Measurements from ENCODE around the gene LRRC2. TPM values are rescaled to one million over a fixed set of nuclear protein-coding genes. Genes with fewer than 3 reads are reported as not detected.

The LRRC2 gene
- total RNA-seq, 1 experiment from 2014 or later, result 0.26 TPM

- POLR2A ChIA-PET (ENCODE audit: unreplicated experiment), result no interaction called here
- TF ChIP-seq CTCF (conservative IDR thresholded peaks at IDR 0.05; ENCODE audit: low read depth, low read length), result no peak
Measured at GRCh38 chr3:46541835-46542234, 24.3 kb downstream of the LRRC2 start.

GRCh38 chr3:46540550-46540949, 25.6 kb downstream of the LRRC2 start:
- BruUV-seq (replicated peaks), result no TSS peak
- TF ChIP-seq CTCF (conservative IDR thresholded peaks at IDR 0.05; ENCODE audit: low read depth, low read length) (no peak), EZH2phosphoT487 (IDR thresholded peaks at IDR 0.05; ENCODE audit: borderline replicate concordance, low read length) (no peak), EZH2 (IDR thresholded peaks at IDR 0.05; ENCODE audit: low read length, unreplicated experiment) (no peak)
- no peaks in the 10 kb centered on the region for H3K36me3 ChIP-seq (ENCODE audit: low read depth, low read length)
- no peaks in the 10 kb centered on the region for H3K27me3 ChIP-seq (ENCODE audit: low read length)
- no peak overlapping the region for H3K4me3 ChIP-seq (ENCODE audit: low read length)
- ChIA-PET POLR2A (ENCODE audit: unreplicated experiment) (no interaction called here), CTCF (no interaction called here)
- no peaks in the 10 kb centered on the region for H3F3A ChIP-seq (ENCODE audit: low read length, unreplicated experiment)
- H3K27ac ChIP-seq (ENCODE audit: low read length), result no peak overlapping the region
- no peaks in the 10 kb centered on the region for H4K20me1 ChIP-seq (ENCODE audit: low read length)
- ATAC-seq (no peak), DNase-seq (no peak)
- intact Hi-C loops (cut with micrococcal nuclease), result no loop called here
- no peak overlapping the region for H3K9ac ChIP-seq (ENCODE audit: low read length)
- peaks cover 35% of the 10 kb centered on the region for H3K4me1 ChIP-seq (ENCODE audit: insufficient read depth, low read length)
- no peak overlapping the region for H3K4me2 ChIP-seq (ENCODE audit: low read length)
- no peaks in the 10 kb centered on the region for H3K79me2 ChIP-seq (ENCODE audit: low read length)
- H3K9me3 ChIP-seq (ENCODE audit: low read length), result no peaks in the 10 kb centered on the region
- no peak overlapping the region for H2AFZ ChIP-seq (ENCODE audit: low read length)
- H3K9me2 ChIP-seq (replicated peaks; ENCODE audit: low read length), result no peaks in the 10 kb centered on the region

More at GRCh38 chr3:46541835-46542234, 24.3 kb downstream of the LRRC2 start:
- no peak overlapping the region for H3K9ac ChIP-seq (ENCODE audit: low read length)
- no peaks in the 10 kb centered on the region for H4K20me1 ChIP-seq (ENCODE audit: low read length)
- no peak overlapping the region for H2AFZ ChIP-seq (ENCODE audit: low read length)
- H3F3A ChIP-seq (ENCODE audit: low read length, unreplicated experiment), result no peaks in the 10 kb centered on the region
- no peak overlapping the region for H3K27ac ChIP-seq (ENCODE audit: low read length)
- BruUV-seq (replicated peaks), result no TSS peak
- no peak overlapping the region for H3K4me2 ChIP-seq (ENCODE audit: low read length)
- intact Hi-C loops (cut with micrococcal nuclease), result no loop called here
- CTCF ChIA-PET, result interaction anchor here (0.7 kb wide), 1 partner anchor 10 kb away, joined by 4 read pairs; no protein-coding TSS in a partner anchor
- peaks cover 34% of the 10 kb centered on the region for H3K4me1 ChIP-seq (ENCODE audit: insufficient read depth, low read length)
- H3K9me2 ChIP-seq (replicated peaks; ENCODE audit: low read length), result no peaks in the 10 kb centered on the region
- H3K27me3 ChIP-seq (ENCODE audit: low read length), result no peaks in the 10 kb centered on the region
- ATAC-seq, result no peak
- DNase-seq, result no peak
- no peaks in the 10 kb centered on the region for H3K79me2 ChIP-seq (ENCODE audit: low read length)
- no peak overlapping the region for H3K4me3 ChIP-seq (ENCODE audit: low read length)
- no peaks in the 10 kb centered on the region for H3K36me3 ChIP-seq (ENCODE audit: low read depth, low read length)
- H3K9me3 ChIP-seq (ENCODE audit: low read length), result no peaks in the 10 kb centered on the region

- Histone ChIP-seq H3F3A (ENCODE audit: low read length, unreplicated experiment) (no peaks in the 10 kb centered on the region), H2AFZ (ENCODE audit: low read length) (peak overlapping the region; percentile 73), H3K27me3 (ENCODE audit: low read length) (no peaks in the 10 kb centered on the region), H4K20me1 (ENCODE audit: low read length) (no peaks in the 10 kb centered on the region), H3K9ac (ENCODE audit: low read length) (no peak overlapping the region), H3K4me1 (ENCODE audit: insufficient read depth, low read length) (peaks cover 35% of the 10 kb centered on the region), H3K27ac (ENCODE audit: low read length) (no peak overlapping the region), H3K36me3 (ENCODE audit: low read depth, low read length) (no peaks in the 10 kb centered on the region), H3K9me3 (ENCODE audit: low read length) (no peaks in the 10 kb centered on the region), H3K79me2 (ENCODE audit: low read length) (no peaks in the 10 kb centered on the region), H3K4me2 (ENCODE audit: low read length) (peak overlapping the region; percentile 58; the same call in 1 of the 2 replicates), H3K4me3 (ENCODE audit: low read length) (no peak overlapping the region), H3K9me2 (replicated peaks; ENCODE audit: low read length) (no peaks in the 10 kb centered on the region)
- ATAC-seq, result no peak
- intact Hi-C loops (cut with micrococcal nuclease), result no loop called here
- ChIA-PET POLR2A (ENCODE audit: unreplicated experiment) (no interaction called here), CTCF (interaction anchor here (1.3 kb wide), 1 partner anchor 51 kb away, joined by 7 read pairs; no protein-coding TSS in a partner anchor)
- no peak for TF ChIP-seq EZH2phosphoT487 (IDR thresholded peaks at IDR 0.05; ENCODE audit: borderline replicate concordance, low read length)
- TF ChIP-seq CTCF (conservative IDR thresholded peaks at IDR 0.05; ENCODE audit: low read depth, low read length), result no peak
- TF ChIP-seq EZH2 (IDR thresholded peaks at IDR 0.05; ENCODE audit: low read length, unreplicated experiment), result no peak
- BruUV-seq (replicated peaks), result no TSS peak
- DNase-seq, result no peak
Measured at GRCh38 chr3:46539443-46540005, 26.6 kb downstream of the LRRC2 start.

Measured in PC-3 (cell line).